GM12878 (cell line): ENCODE measurements around the gene IGLL5. TPM values are rescaled to one million over a fixed set of nuclear protein-coding genes. Genes with fewer than 3 reads are reported as not detected.

Experiments used
- ATAC-seq: fragments of 200-7000 bp; cut with Tn5 transposase; 3 replicates; pipeline ENCODE4 v1.9.1; 2020; ENCODE audit warnings: mild to moderate bottlenecking, moderate library complexity
- BruUV-seq: library from RNA; stranded (reverse); fragments of 400-500 nt; replicated peaks from 2 replicates; lab custom pipeline; 2021; lab: Mats Ljungman, UMichigan
- CTCF ChIA-PET: fragments of 300-600 bp; sonication (Branson Sonifier 250); formaldehyde crosslinking; extraction: SDS; loops from one replicate; lab custom pipeline; 2021; ENCODE audit warnings: inconsistent platforms; lab: Yijun Ruan, JAX
- POLR2A ChIA-PET: fragments of 350-600 bp; formaldehyde crosslinking; extraction: SDS; loops from one replicate; lab custom pipeline; 2021; ENCODE audit warnings: inconsistent platforms; lab: Charles Lee
- RAD21 ChIA-PET: fragments of 300-600 bp; sonication (Branson Sonifier 250); formaldehyde crosslinking; loops from one replicate; lab custom pipeline; 2023; ENCODE audit warnings: antibody characterized with exemption; ENCODE audit not compliant: unreplicated experiment; lab: Charles Lee
- SMC1A ChIA-PET: fragments of 300-600 bp; sonication (Branson Sonifier 250); formaldehyde crosslinking; loops from one replicate; lab custom pipeline; 2023; ENCODE audit not compliant: unreplicated experiment, uncharacterized antibody; lab: Charles Lee
- DNase-seq: peaks from one replicate; pipeline ENCODE4 v3.0.0-alpha.2; 2011; ENCODE audit warnings: low read depth, low spot score
- FAIRE-seq: peaks from 3 replicates; lab custom pipeline; 2011; peaks lifted over from hg19 to GRCh38; lab: Jason Lieb, UNC
- H2AFZ ChIP-seq: 2 replicates; pipeline ENCODE4 v1.6.0; 2011; ENCODE audit warnings: low read depth, low read length, control low read depth; ENCODE audit not compliant: control insufficient read depth
- H3K27ac ChIP-seq: 2 replicates; pipeline ENCODE4 v1.5.1; 2011; ENCODE audit warnings: control low read depth; ENCODE audit not compliant: control insufficient read depth, insufficient read depth
- H3K27me3 ChIP-seq, 2 experiments: replicated peaks in 1 of 2; 2 replicates each; pipeline versions ENCODE4 v1.6.0 to v1.6.1; 2011; ENCODE audit warnings: low read length in 1 of 2; ENCODE audit not compliant: control insufficient read depth in 2 of 2, insufficient read depth in 2 of 2
- H3K36me3 ChIP-seq, 2 experiments: 2 replicates each; pipeline ENCODE4 v1.5.1; 2011; ENCODE audit warnings: low read length in 1 of 2; ENCODE audit not compliant: control insufficient read depth in 2 of 2, insufficient read depth in 2 of 2
- H3K4me1 ChIP-seq: 2 replicates; pipeline ENCODE4 v1.6.1; 2011; ENCODE audit warnings: mild to moderate bottlenecking, low read length, moderate library complexity, mixed read lengths; ENCODE audit not compliant: control insufficient read depth, insufficient read depth
- H3K4me2 ChIP-seq: 2 replicates; pipeline ENCODE4 v1.6.0; 2011; ENCODE audit warnings: control low read depth; ENCODE audit not compliant: control insufficient read depth, insufficient read depth
- H3K4me3 ChIP-seq: fragments of 200-600 bp; sonication (generic); 2 replicates; pipeline ENCODE4 v1.5.1; 2016
- H3K79me2 ChIP-seq: 2 replicates; pipeline ENCODE4 v1.6.0; 2011; ENCODE audit warnings: low read length; ENCODE audit not compliant: control insufficient read depth, insufficient read depth
- H3K9ac ChIP-seq: 2 replicates; pipeline ENCODE4 v1.8.0; 2011; ENCODE audit warnings: low read length, control low read depth, mixed read lengths; ENCODE audit not compliant: control insufficient read depth, insufficient read depth
- H3K9me3 ChIP-seq: replicated peaks from 3 replicates; pipeline ENCODE4 v1.5.1; 2011; ENCODE audit warnings: mild to moderate bottlenecking, low read length; ENCODE audit not compliant: control insufficient read depth, insufficient read depth
- H4K20me1 ChIP-seq: 2 replicates; pipeline ENCODE4 v1.6.0; 2011; ENCODE audit not compliant: control insufficient read depth, insufficient read depth
- CEBPB ChIP-seq, 2 experiments: fragments of 150-350 bp in 1 of 2; IDR thresholded peaks; 2 replicates each; pipeline ENCODE4 v1.6.1; 2012 to 2014; ENCODE audit warnings: low read depth in 2 of 2, low read length in 2 of 2, borderline replicate concordance in 1 of 2, inconsistent platforms in 1 of 2
- CHD4 ChIP-seq: fragments of 200-600 bp; sonication (generic); IDR thresholded peaks from 2 replicates; pipeline ENCODE4 v1.6.1; 2016; ENCODE audit warnings: mild to moderate bottlenecking
- EZH2 ChIP-seq: IDR thresholded peaks from 2 replicates; pipeline ENCODE4 v1.6.1; 2012; ENCODE audit warnings: low read depth, mild to moderate bottlenecking, control low read depth, inconsistent platforms, low read length, borderline replicate concordance; ENCODE audit not compliant: control insufficient read depth
- GATAD2B ChIP-seq: fragments of 450-650 bp; conservative IDR thresholded peaks from 2 replicates; pipeline ENCODE4 v1.6.1; 2017; ENCODE audit warnings: low read depth, mild to moderate bottlenecking, moderate library complexity
- MTA3 ChIP-seq: IDR thresholded peaks from 2 replicates; pipeline ENCODE4 v1.6.1; 2012; ENCODE audit warnings: low read length, inconsistent platforms, borderline replicate concordance
- NFIC ChIP-seq: IDR thresholded peaks from 2 replicates; pipeline ENCODE4 v1.6.1; 2012; ENCODE audit warnings: low read depth, mild to moderate bottlenecking, inconsistent platforms, low read length, moderate library complexity
- PAX5 ChIP-seq: IDR thresholded peaks from 2 replicates; pipeline ENCODE4 v1.6.1; 2011; ENCODE audit warnings: low read depth, low read length, borderline replicate concordance
- PML ChIP-seq: IDR thresholded peaks from 2 replicates; pipeline ENCODE4 v1.6.1; 2012; ENCODE audit warnings: low read length, inconsistent platforms
- POLR2A ChIP-seq: IDR thresholded peaks from 2 replicates; pipeline ENCODE4 v1.6.1; 2011; ENCODE audit warnings: low read depth, mild to moderate bottlenecking, low read length
- SIX5 ChIP-seq: IDR thresholded peaks from 2 replicates; pipeline ENCODE4 v1.6.1; 2011; ENCODE audit warnings: mild to moderate bottlenecking, low read depth, low read length, moderate library complexity; ENCODE audit not compliant: severe bottlenecking
- SP1 ChIP-seq: IDR thresholded peaks from one replicate; pipeline ENCODE4 v1.6.1; 2011; ENCODE audit warnings: low read depth, low read length
- WGBS: methylation state at CpG from one replicate; pipeline ENCODE4 v1.1.6; 2016; ENCODE audit warnings: low lambda C conversion rate; ENCODE audit not compliant: insufficient replicate concordance, insufficient coverage; ENCODE audit errors: missing lambda C conversion rate; 5-methylcytosine and 5-hydroxymethylcytosine counted together
- in situ Hi-C: fragments of 300-500 bp; cut with MboI; formaldehyde crosslinking; loops from 9 replicates; pipeline ENCODE4 v1.14.3; 2018; ENCODE audit warnings: mixed read lengths
- intact Hi-C: fragments of 100-400 bp; cut with micrococcal nuclease; formaldehyde crosslinking; loops from one replicate; pipeline ENCODE4 v1.14.2; 2022; ENCODE audit not compliant: unreplicated experiment
- polyA plus RNA-seq, 11 experiments: library from polyadenylated mRNA; depleted of rRNA in 4 of 11; unstranded in 6 of 11; stranded (reverse) in 5 of 11; fragments of >200 nt; fragmentation: Nextera tagmentation in 4 of 11; fragmentation: Illumina TruSeq in 1 of 11; extraction: Ambion mirVana in 4 of 11; extraction: Trizol in 1 of 11; gene quantifications; 1 replicate in 1 of 11; 2 replicates in 10 of 11; pipeline versions ENCODE4 v1.2.1 to v1.2.3, GENCODE V29; 2011 to 2016; ENCODE audit warnings: inconsistent platforms in 2 of 11, missing spikeins in 2 of 11, low read depth in 1 of 11
- total RNA-seq, 4 experiments: library from RNA; depleted of rRNA in 3 of 4; stranded (reverse); fragments of >200 nt in 3 of 4; fragmentation: Illumina TruSeq in 1 of 4; extraction: Trizol in 1 of 4; gene quantifications; 2 replicates each; pipeline versions ENCODE4 v1.2.1 to v1.2.3, GENCODE V29; 2013 to 2021
- TF ChIP-seq, protein P1 (sequence below): IDR thresholded peaks from 2 replicates; pipeline ENCODE4 v1.6.1; 2012; ENCODE audit warnings: low read depth, low read length, improper control_type of control experiment
- TF ChIP-seq, protein P2 (sequence below): IDR thresholded peaks from 2 replicates; pipeline ENCODE4 v1.6.1; 2012; ENCODE audit warnings: low read length, inconsistent platforms
- TF ChIP-seq, protein P3 (sequence below): IDR thresholded peaks from 2 replicates; pipeline ENCODE4 v1.6.1; 2011; ENCODE audit warnings: mild to moderate bottlenecking, low read depth, low read length, moderate library complexity; ENCODE audit not compliant: insufficient replicate concordance
- TF ChIP-seq, protein P4 (sequence below): fragments of 450-650 bp; IDR thresholded peaks from 2 replicates; pipeline ENCODE4 v1.6.1; 2016; ENCODE audit warnings: mild to moderate bottlenecking
- TF ChIP-seq, protein P5 (sequence below): IDR thresholded peaks from 2 replicates; pipeline ENCODE4 v1.6.1; 2011; ENCODE audit warnings: borderline replicate concordance, low read depth, mild to moderate bottlenecking, moderate library complexity, low read length; ENCODE audit not compliant: insufficient read depth, poor library complexity, severe bottlenecking

IGLL5 gene
- total and polyA plus RNA-seq, 10 of the 15 experiments (the other 5 are each of a cell fraction or from before 2014, with no cell fraction given), result not detected

DNA sequence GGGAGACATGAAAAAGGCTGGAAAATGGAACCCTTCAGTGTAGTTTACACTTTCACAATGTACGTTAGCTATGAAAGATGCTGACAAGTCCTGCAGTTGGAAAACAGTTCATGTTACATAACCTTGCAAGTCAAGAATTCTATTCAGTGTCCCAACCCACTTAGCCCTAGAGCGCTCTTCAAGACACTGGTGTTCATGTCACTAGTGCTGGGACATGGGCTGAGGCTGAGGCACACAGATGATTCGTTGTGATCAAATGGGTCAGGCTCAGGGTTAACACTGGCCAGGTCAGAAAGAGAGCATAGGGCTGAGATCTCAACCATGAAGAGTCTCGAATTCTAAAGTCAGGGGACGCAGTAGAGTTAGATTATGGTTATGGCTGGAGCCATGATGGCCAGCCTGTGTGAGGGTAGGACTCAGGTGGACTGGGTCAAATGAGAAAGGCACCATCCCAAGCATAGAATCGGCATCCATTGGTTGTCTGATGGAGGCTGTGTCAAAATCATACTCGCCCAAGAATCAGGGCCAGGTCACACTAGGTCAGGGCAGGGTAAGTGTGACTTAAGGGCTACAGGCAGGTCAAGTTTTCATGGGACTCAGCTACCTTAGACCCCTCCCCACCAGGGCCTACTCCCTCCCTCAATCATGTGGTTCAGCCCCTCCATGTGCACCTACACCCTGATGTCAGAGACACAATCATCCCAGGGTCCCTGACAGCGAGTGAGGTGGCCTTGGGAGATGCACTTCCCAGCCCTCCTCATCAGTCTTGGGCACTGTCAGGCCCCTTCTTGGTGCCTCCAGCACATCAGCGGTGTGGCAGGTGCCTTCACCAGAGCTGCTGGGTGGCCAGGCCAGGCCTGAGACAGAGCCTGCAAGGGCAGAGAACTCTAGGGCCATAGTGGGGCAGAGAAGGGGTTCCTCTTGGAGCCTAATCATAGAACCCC lies 20.2 kb downstream of the IGLL5 start:
- no peak overlapping the region for H3K9ac ChIP-seq
- H3K27me3 ChIP-seq, result no peaks in the 10 kb centered on the region
- RAD21 ChIA-PET, result interaction anchor here (1.1 kb wide), 1 partner anchor 21 kb away, joined by 3 read pairs; no protein-coding TSS in a partner anchor
- no peaks in the 10 kb centered on the region for H3K9me3 ChIP-seq
- no peak overlapping the region for H3K4me3 ChIP-seq
- peaks cover 31% of the 10 kb centered on the region for H3K4me1 ChIP-seq
- POLR2A ChIA-PET, result interaction anchor here (0.7 to 1.1 kb wide), 2 partner anchors 26 to 28 kb away, joined by 3 read pairs; no protein-coding TSS in a partner anchor
- SMC1A ChIA-PET, result interaction anchor here (1.8 kb wide), 1 partner anchor 46 kb away, joined by 4 read pairs; no protein-coding TSS in a partner anchor
- H3K27ac ChIP-seq, result peak overlapping the region; percentile 22
- no peaks in the 10 kb centered on the region; the same call in 1 of the 2 replicates for H3K79me2 ChIP-seq
- intact Hi-C loops, result no loop called here
- CTCF ChIA-PET, result interaction anchor here (0.7 kb wide), 1 partner anchor 32 kb away, joined by 3 read pairs; no protein-coding TSS in a partner anchor
- FAIRE-seq (no peak), DNase-seq (no peak), ATAC-seq (no peak)
- no TSS peak for BruUV-seq
- no peaks in the 10 kb centered on the region for H3K36me3 ChIP-seq
- WGBS, result 80% methylated on average over 9 of the region's 9 CpGs
- in situ Hi-C loops, result loop anchor here (25.0 kb wide), 1 partner anchor 1196 kb away; no protein-coding TSS in a partner anchor
- H2AFZ ChIP-seq, result no peak overlapping the region
- H4K20me1 ChIP-seq, result no peaks in the 10 kb centered on the region
- H3K4me2 ChIP-seq, result no peak overlapping the region
- TF ChIP-seq PML, result peak; percentile 91
- no peak for TF ChIP-seq SP1
- no peak for TF ChIP-seq SIX5
- no peak for TF ChIP-seq CEBPB (IDR thresholded peaks at IDR 0.05; ENCODE audit: borderline replicate concordance in 1 of 2, low read depth in 2 of 2, low read length in 2 of 2)
- peak; percentile 99 for TF ChIP-seq MTA3
- TF ChIP-seq, protein P1, sequence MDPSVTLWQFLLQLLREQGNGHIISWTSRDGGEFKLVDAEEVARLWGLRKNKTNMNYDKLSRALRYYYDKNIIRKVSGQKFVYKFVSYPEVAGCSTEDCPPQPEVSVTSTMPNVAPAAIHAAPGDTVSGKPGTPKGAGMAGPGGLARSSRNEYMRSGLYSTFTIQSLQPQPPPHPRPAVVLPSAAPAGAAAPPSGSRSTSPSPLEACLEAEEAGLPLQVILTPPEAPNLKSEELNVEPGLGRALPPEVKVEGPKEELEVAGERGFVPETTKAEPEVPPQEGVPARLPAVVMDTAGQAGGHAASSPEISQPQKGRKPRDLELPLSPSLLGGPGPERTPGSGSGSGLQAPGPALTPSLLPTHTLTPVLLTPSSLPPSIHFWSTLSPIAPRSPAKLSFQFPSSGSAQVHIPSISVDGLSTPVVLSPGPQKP, result no peak
- TF ChIP-seq, protein P2, sequence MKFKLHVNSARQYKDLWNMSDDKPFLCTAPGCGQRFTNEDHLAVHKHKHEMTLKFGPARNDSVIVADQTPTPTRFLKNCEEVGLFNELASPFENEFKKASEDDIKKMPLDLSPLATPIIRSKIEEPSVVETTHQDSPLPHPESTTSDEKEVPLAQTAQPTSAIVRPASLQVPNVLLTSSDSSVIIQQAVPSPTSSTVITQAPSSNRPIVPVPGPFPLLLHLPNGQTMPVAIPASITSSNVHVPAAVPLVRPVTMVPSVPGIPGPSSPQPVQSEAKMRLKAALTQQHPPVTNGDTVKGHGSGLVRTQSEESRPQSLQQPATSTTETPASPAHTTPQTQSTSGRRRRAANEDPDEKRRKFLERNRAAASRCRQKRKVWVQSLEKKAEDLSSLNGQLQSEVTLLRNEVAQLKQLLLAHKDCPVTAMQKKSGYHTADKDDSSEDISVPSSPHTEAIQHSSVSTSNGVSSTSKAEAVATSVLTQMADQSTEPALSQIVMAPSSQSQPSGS, result 0 out of 2 replicates have a peak, but pooled peaks have one; percentile 16
- TF ChIP-seq, protein P3, sequence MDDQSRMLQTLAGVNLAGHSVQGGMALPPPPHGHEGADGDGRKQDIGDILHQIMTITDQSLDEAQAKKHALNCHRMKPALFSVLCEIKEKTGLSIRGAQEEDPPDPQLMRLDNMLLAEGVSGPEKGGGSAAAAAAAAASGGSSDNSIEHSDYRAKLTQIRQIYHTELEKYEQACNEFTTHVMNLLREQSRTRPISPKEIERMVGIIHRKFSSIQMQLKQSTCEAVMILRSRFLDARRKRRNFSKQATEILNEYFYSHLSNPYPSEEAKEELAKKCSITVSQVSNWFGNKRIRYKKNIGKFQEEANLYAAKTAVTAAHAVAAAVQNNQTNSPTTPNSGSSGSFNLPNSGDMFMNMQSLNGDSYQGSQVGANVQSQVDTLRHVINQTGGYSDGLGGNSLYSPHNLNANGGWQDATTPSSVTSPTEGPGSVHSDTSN, result no peak
- peak; percentile 83 for TF ChIP-seq NFIC
- TF ChIP-seq EZH2, result no peak
- 0 out of 2 replicates have a peak, but pooled peaks have one; percentile 3 for TF ChIP-seq PAX5
- TF ChIP-seq GATAD2B, result no peak
- TF ChIP-seq POLR2A, result peak; percentile 48
- TF ChIP-seq, protein P4, sequence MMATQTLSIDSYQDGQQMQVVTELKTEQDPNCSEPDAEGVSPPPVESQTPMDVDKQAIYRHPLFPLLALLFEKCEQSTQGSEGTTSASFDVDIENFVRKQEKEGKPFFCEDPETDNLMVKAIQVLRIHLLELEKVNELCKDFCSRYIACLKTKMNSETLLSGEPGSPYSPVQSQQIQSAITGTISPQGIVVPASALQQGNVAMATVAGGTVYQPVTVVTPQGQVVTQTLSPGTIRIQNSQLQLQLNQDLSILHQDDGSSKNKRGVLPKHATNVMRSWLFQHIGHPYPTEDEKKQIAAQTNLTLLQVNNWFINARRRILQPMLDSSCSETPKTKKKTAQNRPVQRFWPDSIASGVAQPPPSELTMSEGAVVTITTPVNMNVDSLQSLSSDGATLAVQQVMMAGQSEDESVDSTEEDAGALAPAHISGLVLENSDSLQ, result no peak
- TF ChIP-seq CHD4, result no peak
- TF ChIP-seq, protein P5, sequence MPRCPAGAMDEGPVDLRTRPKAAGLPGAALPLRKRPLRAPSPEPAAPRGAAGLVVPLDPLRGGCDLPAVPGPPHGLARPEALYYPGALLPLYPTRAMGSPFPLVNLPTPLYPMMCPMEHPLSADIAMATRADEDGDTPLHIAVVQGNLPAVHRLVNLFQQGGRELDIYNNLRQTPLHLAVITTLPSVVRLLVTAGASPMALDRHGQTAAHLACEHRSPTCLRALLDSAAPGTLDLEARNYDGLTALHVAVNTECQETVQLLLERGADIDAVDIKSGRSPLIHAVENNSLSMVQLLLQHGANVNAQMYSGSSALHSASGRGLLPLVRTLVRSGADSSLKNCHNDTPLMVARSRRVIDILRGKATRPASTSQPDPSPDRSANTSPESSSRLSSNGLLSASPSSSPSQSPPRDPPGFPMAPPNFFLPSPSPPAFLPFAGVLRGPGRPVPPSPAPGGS, result peak; percentile 15
